Calu3 (cell line): ENCODE measurements around the gene BDH1. TPM values are rescaled to one million over a fixed set of nuclear protein-coding genes. Genes with fewer than 3 reads are reported as not detected.
A peak's percentile ranks its signal among the peaks of the same experiment; 100 is the strongest.

Experiments
- BruUV-seq: library from RNA; stranded (reverse); fragments of 400-500 nt; replicated peaks from 2 replicates; lab custom pipeline; 2021; lab: Mats Ljungman, UMichigan
- CTCF ChIA-PET: fragments of 300-600 bp; sonication (Branson Sonifier 250); formaldehyde crosslinking; loops from one replicate; lab custom pipeline; 2022; ENCODE audit warnings: antibody characterized with exemption; lab: Charles Lee
- DNase-seq: peaks from one replicate; pipeline ENCODE4 v3.0.0; 2022
- H3K27ac Mint-ChIP-seq: one replicate; pipeline ENCODE4 v1.8.0; 2022; ENCODE audit warnings: mixed read lengths; ENCODE audit not compliant: unreplicated experiment
- H3K27me3 Mint-ChIP-seq: one replicate; pipeline ENCODE4 v1.8.0; 2022; ENCODE audit warnings: mixed read lengths; ENCODE audit not compliant: unreplicated experiment
- H3K36me3 Mint-ChIP-seq: one replicate; pipeline ENCODE4 v1.8.0; 2022; ENCODE audit warnings: mild to moderate bottlenecking, moderate library complexity, mixed read lengths; ENCODE audit not compliant: insufficient read depth, unreplicated experiment
- H3K4me1 Mint-ChIP-seq: one replicate; pipeline ENCODE4 v1.8.0; 2022; ENCODE audit warnings: mild to moderate bottlenecking, low read depth, mixed read lengths; ENCODE audit not compliant: unreplicated experiment
- H3K4me3 Mint-ChIP-seq: one replicate; pipeline ENCODE4 v1.8.0; 2022; ENCODE audit warnings: mild to moderate bottlenecking, low read depth, moderate library complexity, mixed read lengths; ENCODE audit not compliant: unreplicated experiment
- H3K9me3 Mint-ChIP-seq: one replicate; pipeline ENCODE4 v1.8.0; 2022; ENCODE audit warnings: low read depth, mixed read lengths; ENCODE audit not compliant: unreplicated experiment
- CTCF ChIP-seq: fragments of 200-600 bp; IDR thresholded peaks from one replicate; pipeline ENCODE4 v1.8.0; 2022; ENCODE audit warnings: antibody characterized with exemption; ENCODE audit not compliant: unreplicated experiment
- intact Hi-C: fragments of 100-400 bp; cut with micrococcal nuclease; formaldehyde crosslinking; loops from one replicate; pipeline ENCODE4 v1.10.0; 2022; ENCODE audit not compliant: unreplicated experiment
- total RNA-seq: library from RNA; stranded (reverse); gene quantifications from 2 replicates; pipeline ENCODE4 v1.2.3, GENCODE V29; 2022

Gene BDH1
- total RNA-seq, 1 experiment from 2014 or later, result 49.0 TPM

- peaks cover 29% of the 10 kb centered on the region for H3K4me1 Mint-ChIP-seq
- BruUV-seq, result no TSS peak
- H3K36me3 Mint-ChIP-seq, result peaks cover 30% of the 10 kb centered on the region
- no peak for DNase-seq
- intact Hi-C loops, result no loop called here
- H3K9me3 Mint-ChIP-seq, result no peaks in the 10 kb centered on the region
- H3K4me3 Mint-ChIP-seq, result no peak overlapping the region
- no peak for TF ChIP-seq CTCF
- H3K27me3 Mint-ChIP-seq, result no peaks in the 10 kb centered on the region
- CTCF ChIA-PET, result no interaction called here
- H3K27ac Mint-ChIP-seq, result peak overlapping the region; percentile 86
Measured at GRCh38 chr3:197541756-197542539, 13.8 kb downstream of the BDH1 start.

- peak; percentile 75 for DNase-seq
- Mint-ChIP-seq H3K9me3 (no peaks in the 10 kb centered on the region), H3K4me3 (peak overlapping the region; percentile 56), H3K4me1 (peaks cover 26% of the 10 kb centered on the region), H3K27me3 (no peaks in the 10 kb centered on the region), H3K36me3 (peaks cover 30% of the 10 kb centered on the region), H3K27ac (peak overlapping the region; percentile 86)
- intact Hi-C loops, result no loop called here
- CTCF ChIA-PET, result interaction anchor here (1.5 kb wide), 1 partner anchor 14 kb away, joined by 3 read pairs; no protein-coding TSS in a partner anchor
- BruUV-seq, result no TSS peak
- TF ChIP-seq CTCF, result no peak
Measured at GRCh38 chr3:197540961-197541377, 14.8 kb downstream of the BDH1 start.

GRCh38 chr3:197539651-197540051 is 16.1 kb downstream of the BDH1 start:
- Mint-ChIP-seq H3K36me3 (peaks cover 30% of the 10 kb centered on the region), H3K4me1 (peaks cover 26% of the 10 kb centered on the region), H3K4me3 (peak overlapping the region; percentile 45), H3K27ac (peak overlapping the region; percentile 91), H3K9me3 (no peaks in the 10 kb centered on the region), H3K27me3 (no peaks in the 10 kb centered on the region)
- no TSS peak for BruUV-seq
- TF ChIP-seq CTCF, result no peak
- CTCF ChIA-PET, result interaction anchor here (0.8 to 1.3 kb wide), 2 partner anchors 14 to 23 kb away, joined by 3 read pairs; no protein-coding TSS in a partner anchor
- intact Hi-C loops, result no loop called here
- peak; percentile 76 for DNase-seq

GRCh38 chr3:197533927-197534725 is 21.6 kb downstream of the BDH1 start:
- CTCF ChIA-PET, result no interaction called here
- H3K4me3 Mint-ChIP-seq, result no peak overlapping the region
- no TSS peak for BruUV-seq
- no peaks in the 10 kb centered on the region for H3K4me1 Mint-ChIP-seq
- H3K27me3 Mint-ChIP-seq, result no peaks in the 10 kb centered on the region
- H3K36me3 Mint-ChIP-seq, result peaks cover 8% of the 10 kb centered on the region
- DNase-seq, result no peak
- intact Hi-C loops, result no loop called here
- no peaks in the 10 kb centered on the region for H3K9me3 Mint-ChIP-seq
- no peak for TF ChIP-seq CTCF
- H3K27ac Mint-ChIP-seq, result no peak overlapping the region
